NCI-H1092 (cell line): ENCODE results near the gene OR10AD1.
"Not testable (repeated sequence)": the region's sequence is repeated elsewhere in the genome, so short reads cannot be mapped to it uniquely, and the experiment has no call there.

Experiments used
- DNase-seq: peaks from one replicate; lab custom pipeline; 2025; lab: John Stamatoyannopoulos, UW

The OR10AD1 gene

DNA sequence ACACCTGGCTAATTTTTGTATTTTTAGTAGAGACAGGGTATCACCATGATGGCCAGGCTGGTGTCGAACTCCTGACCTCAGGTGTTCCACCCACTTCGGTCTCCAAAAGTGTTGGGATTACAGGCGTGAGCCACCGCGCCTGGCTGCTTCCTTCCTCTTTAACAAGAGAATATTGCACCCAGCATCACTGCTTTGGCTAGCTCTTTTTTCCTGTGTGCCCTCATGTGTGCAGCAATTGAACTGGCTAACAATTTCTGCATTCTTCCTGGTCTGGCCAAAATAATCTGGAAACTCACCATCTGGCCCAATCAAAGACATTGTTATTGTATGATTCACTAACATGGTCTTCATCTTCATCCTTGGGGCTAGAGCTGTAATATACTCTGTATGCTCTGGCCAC lies 43.0 kb downstream of the OR10AD1 start:
- no peak for DNase-seq

GRCh38 chr12:48157889-48158370 lies 45.2 kb downstream of the OR10AD1 start:
- DNase-seq, result no peak

GRCh38 chr12:48157018-48157888 lies 45.8 kb downstream of the OR10AD1 start, which contains the start of gene ASB8:
Gene ASB8, minus strand, starts transcription at chr12:48157515. Its CDS starts 4,019 bp downstream, at chr12:48153496.
- peak; percentile 100 for DNase-seq

DNA sequence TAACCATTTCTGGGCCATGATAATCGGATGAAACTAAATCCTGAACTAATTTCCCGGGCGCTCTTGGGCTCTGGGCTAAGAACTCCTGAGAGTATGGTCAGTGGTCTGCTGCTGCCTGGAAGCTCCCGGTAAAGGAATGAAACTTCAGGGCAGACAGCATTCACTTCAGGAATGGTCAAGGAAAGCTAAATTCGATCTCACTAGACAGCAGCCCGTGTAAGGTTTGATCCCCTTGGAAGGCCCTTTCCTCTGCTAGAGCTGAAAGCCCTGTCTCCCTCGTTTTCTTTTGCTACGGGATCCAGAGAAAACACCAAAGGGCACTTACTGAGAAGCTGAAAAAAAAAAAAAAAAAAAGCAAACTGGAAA lies 46.5 kb downstream of the OR10AD1 start:
- DNase-seq, result no peak

- not testable (repeated sequence) for DNase-seq
Measured at GRCh38 chr12:48155786-48156185, 47.3 kb downstream of the OR10AD1 start.
